Mucosa of stomach (tissue), 1 donor: ENCODE results near the gene PLCH1.

Experiments
- H3K27me3 ChIP-seq: one replicate; pipeline ENCODE4 v1.7.0; 2013; ENCODE audit warnings: mild to moderate bottlenecking, low read length; ENCODE audit not compliant: control insufficient read depth, insufficient read depth
- H3K36me3 ChIP-seq: one replicate; pipeline ENCODE4 v1.7.0; 2013; ENCODE audit warnings: low read length; ENCODE audit not compliant: control insufficient read depth, insufficient read depth
- H3K4me1 ChIP-seq: one replicate; pipeline ENCODE4 v1.7.0; 2013; ENCODE audit warnings: mild to moderate bottlenecking, low read length; ENCODE audit not compliant: control insufficient read depth, insufficient read depth
- H3K4me3 ChIP-seq: one replicate; pipeline ENCODE4 v1.7.0; 2013; ENCODE audit warnings: low read length
- H3K9ac ChIP-seq: one replicate; pipeline ENCODE4 v1.7.0; 2013; ENCODE audit warnings: mild to moderate bottlenecking, low read length, moderate library complexity
- H3K9me3 ChIP-seq: one replicate; pipeline ENCODE4 v1.7.0; 2013; ENCODE audit warnings: mild to moderate bottlenecking, low read length, moderate library complexity; ENCODE audit not compliant: control insufficient read depth
- donor health status: Pancreatic carcinoma.

The PLCH1 gene

GRCh38 chr3:155744626-155745324 lies at the start of gene PLCH1:
PLCH1 (minus strand) TSS chr3:155745071; CDS start chr3:155704224, 40,847 bp downstream.
- Histone ChIP-seq H3K4me3 (peak within 1 kb of the TSS; percentile 94), H3K9me3 (no peaks in the 10 kb centered on the region), H3K9ac (peak within 1 kb of the TSS; percentile 92), H3K27me3 (peaks cover 10% of the 10 kb centered on the region), H3K4me1 (no peaks in the 10 kb centered on the region), H3K36me3 (no peaks in the 10 kb centered on the region)

- no peaks in the 10 kb centered on the region for H3K4me1 ChIP-seq
- H3K36me3 ChIP-seq: no peaks in the 10 kb centered on the region
- H3K27me3 ChIP-seq: no peaks in the 10 kb centered on the region
- no peaks in the 10 kb centered on the region for H3K9me3 ChIP-seq
- H3K9ac ChIP-seq: no peak overlapping the region
- H3K4me3 ChIP-seq: no peak overlapping the region
Observed at GRCh38 chr3:155792532-155792931, 47.7 kb upstream of the PLCH1 start.

GRCh38 chr3:155791190-155791589 lies 46.3 kb upstream of the PLCH1 start:
- H3K9ac ChIP-seq: no peak overlapping the region
- no peaks in the 10 kb centered on the region for H3K36me3 ChIP-seq
- no peaks in the 10 kb centered on the region for H3K27me3 ChIP-seq
- H3K9me3 ChIP-seq: no peaks in the 10 kb centered on the region
- no peak overlapping the region for H3K4me3 ChIP-seq
- H3K4me1 ChIP-seq: no peaks in the 10 kb centered on the region

GRCh38 chr3:155790272-155790925 lies 45.5 kb upstream of the PLCH1 start:
- H3K9ac ChIP-seq: no peak overlapping the region
- H3K4me1 ChIP-seq: no peaks in the 10 kb centered on the region
- H3K36me3 ChIP-seq: no peaks in the 10 kb centered on the region
- H3K9me3 ChIP-seq: no peaks in the 10 kb centered on the region
- no peak overlapping the region for H3K4me3 ChIP-seq
- no peaks in the 10 kb centered on the region for H3K27me3 ChIP-seq

GRCh38 chr3:155785662-155786295 lies 40.9 kb upstream of the PLCH1 start:
- Histone ChIP-seq H3K9ac (no peak overlapping the region), H3K36me3 (no peaks in the 10 kb centered on the region), H3K4me3 (no peak overlapping the region), H3K4me1 (no peaks in the 10 kb centered on the region), H3K9me3 (no peaks in the 10 kb centered on the region), H3K27me3 (no peaks in the 10 kb centered on the region)

- H3K9ac ChIP-seq: no peak overlapping the region
- no peaks in the 10 kb centered on the region for H3K4me1 ChIP-seq
- H3K36me3 ChIP-seq: no peaks in the 10 kb centered on the region
- no peaks in the 10 kb centered on the region for H3K9me3 ChIP-seq
- no peaks in the 10 kb centered on the region for H3K27me3 ChIP-seq
- H3K4me3 ChIP-seq: no peak overlapping the region
Observed at GRCh38 chr3:155782390-155782953, 37.6 kb upstream of the PLCH1 start.

GRCh38 chr3:155780291-155780690 lies 35.4 kb upstream of the PLCH1 start:
- Histone ChIP-seq H3K9ac (no peak overlapping the region), H3K4me1 (no peaks in the 10 kb centered on the region), H3K4me3 (no peak overlapping the region), H3K27me3 (no peaks in the 10 kb centered on the region), H3K36me3 (no peaks in the 10 kb centered on the region), H3K9me3 (no peaks in the 10 kb centered on the region)

GRCh38 chr3:155778462-155778861 lies 33.6 kb upstream of the PLCH1 start:
- Histone ChIP-seq H3K4me1 (no peaks in the 10 kb centered on the region), H3K27me3 (no peaks in the 10 kb centered on the region), H3K9ac (no peak overlapping the region), H3K36me3 (no peaks in the 10 kb centered on the region), H3K4me3 (no peak overlapping the region), H3K9me3 (no peaks in the 10 kb centered on the region)

- H3K36me3 ChIP-seq: no peaks in the 10 kb centered on the region
Observed at GRCh38 chr3:155772801-155773200, 27.9 kb upstream of the PLCH1 start.

GRCh38 chr3:155771126-155771525 lies 26.3 kb upstream of the PLCH1 start:
- H3K27me3 ChIP-seq: no peaks in the 10 kb centered on the region
- H3K4me3 ChIP-seq: no peak overlapping the region
- H3K4me1 ChIP-seq: no peaks in the 10 kb centered on the region
- H3K9me3 ChIP-seq: no peaks in the 10 kb centered on the region
- H3K36me3 ChIP-seq: no peaks in the 10 kb centered on the region
- H3K9ac ChIP-seq: no peak overlapping the region

More at GRCh38 chr3:155772801-155773200, 27.9 kb upstream of the PLCH1 start:
- Histone ChIP-seq H3K9me3 (no peaks in the 10 kb centered on the region), H3K4me3 (no peak overlapping the region), H3K4me1 (no peaks in the 10 kb centered on the region), H3K9ac (no peak overlapping the region), H3K27me3 (no peaks in the 10 kb centered on the region)

- Histone ChIP-seq H3K9ac (no peak overlapping the region), H3K36me3 (no peaks in the 10 kb centered on the region), H3K4me3 (no peak overlapping the region), H3K9me3 (no peaks in the 10 kb centered on the region), H3K27me3 (no peaks in the 10 kb centered on the region), H3K4me1 (no peaks in the 10 kb centered on the region)
Observed at GRCh38 chr3:155766206-155766605, 21.3 kb upstream of the PLCH1 start.

GRCh38 chr3:155763870-155764463 lies 19.1 kb upstream of the PLCH1 start:
- H3K9me3 ChIP-seq: no peaks in the 10 kb centered on the region
- no peaks in the 10 kb centered on the region for H3K27me3 ChIP-seq
- H3K9ac ChIP-seq: no peak overlapping the region
- H3K36me3 ChIP-seq: no peaks in the 10 kb centered on the region
- no peaks in the 10 kb centered on the region for H3K4me1 ChIP-seq
- H3K4me3 ChIP-seq: no peak overlapping the region
